ENCODE results near the gene IGFBP1. TPM values are rescaled to one million over a fixed set of nuclear protein-coding genes. Genes with fewer than 3 reads are reported as not detected.

Gene IGFBP1
- total and polyA plus RNA-seq, 2 of the 13 experiments (the other 11 are each of a cell fraction or from before 2014, with no cell fraction given), result 5.4 to 885 TPM

DNA sequence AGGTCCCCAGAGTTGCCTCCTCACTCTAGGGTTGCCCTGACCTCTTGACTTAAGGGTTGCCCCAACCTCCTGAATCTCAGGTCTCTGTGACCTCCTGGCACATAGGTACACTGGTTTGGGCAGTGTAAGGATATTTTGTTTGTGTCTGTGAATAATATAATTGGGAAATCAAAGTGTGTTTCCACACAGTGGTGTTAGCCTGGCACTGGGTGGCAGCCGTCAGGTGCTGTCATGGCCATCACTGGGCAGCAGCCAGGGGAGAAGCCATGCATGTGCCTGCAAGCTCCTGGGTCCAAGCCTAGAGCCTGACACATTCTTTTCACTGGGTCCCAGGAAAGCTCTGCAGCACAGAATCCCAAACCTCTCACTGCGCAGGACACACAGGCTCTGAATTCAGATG lies 11.8 kb upstream of the IGFBP1 start (continued):
- TF ChIP-seq, protein P1, sequence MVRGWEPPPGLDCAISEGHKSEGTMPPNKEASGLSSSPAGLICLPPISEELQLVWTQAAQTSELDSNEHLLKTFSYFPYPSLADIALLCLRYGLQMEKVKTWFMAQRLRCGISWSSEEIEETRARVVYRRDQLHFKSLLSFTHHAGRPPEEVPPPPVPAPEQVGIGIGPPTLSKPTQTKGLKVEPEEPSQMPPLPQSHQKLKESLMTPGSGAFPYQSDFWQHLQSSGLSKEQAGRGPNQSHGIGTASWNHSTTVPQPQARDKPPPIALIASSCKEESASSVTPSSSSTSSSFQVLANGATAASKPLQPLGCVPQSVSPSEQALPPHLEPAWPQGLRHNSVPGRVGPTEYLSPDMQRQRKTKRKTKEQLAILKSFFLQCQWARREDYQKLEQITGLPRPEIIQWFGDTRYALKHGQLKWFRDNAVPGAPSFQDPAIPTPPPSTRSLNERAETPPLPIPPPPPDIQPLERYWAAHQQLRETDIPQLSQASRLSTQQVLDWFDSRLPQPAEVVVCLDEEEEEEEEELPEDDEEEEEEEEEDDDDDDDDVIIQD (CRISPR knock-in tag; IDR thresholded peaks at IDR 0.05; ENCODE audit: low read depth), result no peak
- TF ChIP-seq ZSCAN21 (CRISPR knock-in tag; IDR thresholded peaks at IDR 0.05; ENCODE audit: borderline replicate concordance) (no peak), ZNF367 (CRISPR knock-in tag; IDR thresholded peaks at IDR 0.05; ENCODE audit: borderline replicate concordance) (no peak), RORA (CRISPR knock-in tag; IDR thresholded peaks at IDR 0.05) (no peak), MBNL3 (CRISPR knock-in tag; conservative IDR thresholded peaks at IDR 0.05) (no peak), MED8 (CRISPR knock-in tag; IDR thresholded peaks at IDR 0.05; ENCODE audit: insufficient replicate concordance) (no peak), NFATC3 (CRISPR knock-in tag; IDR thresholded peaks at IDR 0.05) (no peak), MAFG (CRISPR knock-in tag; IDR thresholded peaks at IDR 0.05) (no peak), MTA1 (CRISPR knock-in tag; IDR thresholded peaks at IDR 0.05; ENCODE audit: borderline replicate concordance) (no peak)
- TF ChIP-seq, protein P2, sequence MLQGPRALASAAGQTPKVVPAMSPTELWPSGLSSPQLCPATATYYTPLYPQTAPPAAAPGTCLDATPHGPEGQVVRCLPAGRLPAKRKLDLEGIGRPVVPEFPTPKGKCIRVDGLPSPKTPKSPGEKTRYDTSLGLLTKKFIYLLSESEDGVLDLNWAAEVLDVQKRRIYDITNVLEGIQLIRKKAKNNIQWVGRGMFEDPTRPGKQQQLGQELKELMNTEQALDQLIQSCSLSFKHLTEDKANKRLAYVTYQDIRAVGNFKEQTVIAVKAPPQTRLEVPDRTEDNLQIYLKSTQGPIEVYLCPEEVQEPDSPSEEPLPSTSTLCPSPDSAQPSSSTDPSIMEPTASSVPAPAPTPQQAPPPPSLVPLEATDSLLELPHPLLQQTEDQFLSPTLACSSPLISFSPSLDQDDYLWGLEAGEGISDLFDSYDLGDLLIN (CRISPR knock-in tag; IDR thresholded peaks at IDR 0.05; ENCODE audit: borderline replicate concordance), result no peak
- TF ChIP-seq, protein P3, sequence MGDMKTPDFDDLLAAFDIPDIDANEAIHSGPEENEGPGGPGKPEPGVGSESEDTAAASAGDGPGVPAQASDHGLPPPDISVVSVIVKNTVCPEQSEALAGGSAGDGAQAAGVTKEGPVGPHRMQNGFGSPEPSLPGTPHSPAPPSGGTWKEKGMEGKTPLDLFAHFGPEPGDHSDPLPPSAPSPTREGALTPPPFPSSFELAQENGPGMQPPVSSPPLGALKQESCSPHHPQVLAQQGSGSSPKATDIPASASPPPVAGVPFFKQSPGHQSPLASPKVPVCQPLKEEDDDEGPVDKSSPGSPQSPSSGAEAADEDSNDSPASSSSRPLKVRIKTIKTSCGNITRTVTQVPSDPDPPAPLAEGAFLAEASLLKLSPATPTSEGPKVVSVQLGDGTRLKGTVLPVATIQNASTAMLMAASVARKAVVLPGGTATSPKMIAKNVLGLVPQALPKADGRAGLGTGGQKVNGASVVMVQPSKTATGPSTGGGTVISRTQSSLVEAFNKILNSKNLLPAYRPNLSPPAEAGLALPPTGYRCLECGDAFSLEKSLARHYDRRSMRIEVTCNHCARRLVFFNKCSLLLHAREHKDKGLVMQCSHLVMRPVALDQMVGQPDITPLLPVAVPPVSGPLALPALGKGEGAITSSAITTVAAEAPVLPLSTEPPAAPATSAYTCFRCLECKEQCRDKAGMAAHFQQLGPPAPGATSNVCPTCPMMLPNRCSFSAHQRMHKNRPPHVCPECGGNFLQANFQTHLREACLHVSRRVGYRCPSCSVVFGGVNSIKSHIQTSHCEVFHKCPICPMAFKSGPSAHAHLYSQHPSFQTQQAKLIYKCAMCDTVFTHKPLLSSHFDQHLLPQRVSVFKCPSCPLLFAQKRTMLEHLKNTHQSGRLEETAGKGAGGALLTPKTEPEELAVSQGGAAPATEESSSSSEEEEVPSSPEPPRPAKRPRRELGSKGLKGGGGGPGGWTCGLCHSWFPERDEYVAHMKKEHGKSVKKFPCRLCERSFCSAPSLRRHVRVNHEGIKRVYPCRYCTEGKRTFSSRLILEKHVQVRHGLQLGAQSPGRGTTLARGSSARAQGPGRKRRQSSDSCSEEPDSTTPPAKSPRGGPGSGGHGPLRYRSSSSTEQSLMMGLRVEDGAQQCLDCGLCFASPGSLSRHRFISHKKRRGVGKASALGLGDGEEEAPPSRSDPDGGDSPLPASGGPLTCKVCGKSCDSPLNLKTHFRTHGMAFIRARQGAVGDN (CRISPR knock-in tag; IDR thresholded peaks at IDR 0.05), result peak; percentile 62

All from HepG2 (cell line).